HEK293 (cell line): ENCODE results near the gene PROCR.

ENCODE experiments used
- CTCF ChIA-PET: fragments of 350-600 bp; formaldehyde crosslinking; extraction: SDS; loops from one replicate; lab custom pipeline; 2021; ENCODE audit warnings: antibody characterized with exemption; lab: Yijun Ruan, JAX
- POLR2A ChIA-PET: fragments of 300-600 bp; formaldehyde crosslinking; extraction: SDS; loops from one replicate; lab custom pipeline; 2020; ENCODE audit warnings: antibody characterized with exemption, inconsistent platforms; lab: Yijun Ruan, JAX
- H3K27ac ChIP-seq: fragments of 200-500 bp; sonication (Bioruptor generic); 2 replicates; pipeline ENCODE4 v1.5.1; 2014; ENCODE audit warnings: low read depth, low read length, control low read depth, inconsistent platforms; ENCODE audit errors: extremely low read depth
- H3K36me3 ChIP-seq, 2 experiments: fragments of 200-500 bp in 1 of 2; sonication (Bioruptor generic) in 1 of 2; 1 replicate in 1 of 2; 2 replicates in 1 of 2; pipeline ENCODE4 v1.5.1; 2014 to 2017; ENCODE audit warnings: inconsistent platforms in 2 of 2, low read length in 2 of 2; ENCODE audit not compliant: control insufficient read depth in 2 of 2, insufficient read depth in 1 of 2
- H3K4me1 ChIP-seq: fragments of 200-500 bp; sonication (Bioruptor generic); 2 replicates; pipeline ENCODE4 v1.5.1; 2014; ENCODE audit warnings: mild to moderate bottlenecking, low read length, inconsistent platforms; ENCODE audit not compliant: control insufficient read depth, insufficient read depth
- H3K4me3 ChIP-seq: 2 replicates; pipeline ENCODE4 v1.5.1; 2011; ENCODE audit warnings: low read depth, mild to moderate bottlenecking, control low read depth, low read length, moderate library complexity
- H3K9me3 ChIP-seq: fragments of 200-500 bp; sonication (Bioruptor generic); 2 replicates; pipeline ENCODE4 v1.5.1; 2014; ENCODE audit warnings: low read depth, low read length, inconsistent platforms; ENCODE audit not compliant: control insufficient read depth, insufficient read depth
- INSM2 ChIP-seq: fragments of 450-650 bp; formaldehyde crosslinking; IDR thresholded peaks from 2 replicates; pipeline ENCODE4 v1.5.1; 2016; ENCODE audit warnings: missing biosample characterization, missing genetic modification characterization
- KLF8 ChIP-seq: fragments of 450-650 bp; formaldehyde crosslinking; IDR thresholded peaks from 2 replicates; pipeline ENCODE4 v1.5.1; 2016; ENCODE audit warnings: missing biosample characterization, missing genetic modification characterization
- PRDM1 ChIP-seq: fragments of 450-650 bp; formaldehyde crosslinking; IDR thresholded peaks from 2 replicates; pipeline ENCODE4; 2016; ENCODE audit warnings: missing biosample characterization, missing genetic modification characterization
- SCRT2 ChIP-seq: fragments of 450-650 bp; formaldehyde crosslinking; IDR thresholded peaks from 2 replicates; pipeline ENCODE4 v1.5.1; 2016; ENCODE audit warnings: missing biosample characterization, missing genetic modification characterization
- ZBTB21 ChIP-seq: fragments of 450-650 bp; formaldehyde crosslinking; IDR thresholded peaks from 2 replicates; pipeline ENCODE4 v1.5.1; 2017; ENCODE audit warnings: missing biosample characterization, missing genetic modification characterization
- ZFP69B ChIP-seq: fragments of 450-650 bp; formaldehyde crosslinking; IDR thresholded peaks from 2 replicates; pipeline ENCODE4 v1.5.1; 2016; ENCODE audit warnings: missing biosample characterization, missing genetic modification characterization
- ZNF146 ChIP-seq: fragments of 450-650 bp; formaldehyde crosslinking; IDR thresholded peaks from 2 replicates; pipeline ENCODE4 v1.5.1; 2016; ENCODE audit warnings: missing biosample characterization, missing genetic modification characterization
- ZNF2 ChIP-seq: fragments of 450-650 bp; formaldehyde crosslinking; IDR thresholded peaks from 2 replicates; pipeline ENCODE4 v1.5.1; 2016; ENCODE audit warnings: missing biosample characterization, missing genetic modification characterization
- ZNF23 ChIP-seq: fragments of 450-650 bp; formaldehyde crosslinking; IDR thresholded peaks from 2 replicates; pipeline ENCODE4 v1.5.1; 2016; ENCODE audit warnings: missing biosample characterization, missing genetic modification characterization, borderline replicate concordance
- ZNF529 ChIP-seq: fragments of 450-650 bp; formaldehyde crosslinking; IDR thresholded peaks from 2 replicates; pipeline ENCODE4 v1.5.1; 2017; ENCODE audit warnings: missing genetic modification characterization, missing biosample characterization; ENCODE audit not compliant: insufficient replicate concordance
- ZNF623 ChIP-seq: fragments of 450-650 bp; formaldehyde crosslinking; IDR thresholded peaks from 2 replicates; pipeline ENCODE4 v1.5.1; 2016; ENCODE audit warnings: missing biosample characterization, missing genetic modification characterization
- ZNF629 ChIP-seq: fragments of 450-650 bp; formaldehyde crosslinking; IDR thresholded peaks from 2 replicates; pipeline ENCODE4 v1.5.1; 2017; ENCODE audit warnings: missing biosample characterization, missing genetic modification characterization
- ZNF654 ChIP-seq: fragments of 450-650 bp; formaldehyde crosslinking; IDR thresholded peaks from 2 replicates; pipeline ENCODE4 v1.5.1; 2016; ENCODE audit warnings: low read depth, missing biosample characterization, missing genetic modification characterization
- ZNF692 ChIP-seq: fragments of 450-650 bp; formaldehyde crosslinking; IDR thresholded peaks from 2 replicates; pipeline ENCODE4 v1.5.1; 2016; ENCODE audit warnings: missing biosample characterization, missing genetic modification characterization
- TF ChIP-seq, protein P1 (sequence below): fragments of 450-650 bp; formaldehyde crosslinking; IDR thresholded peaks from 2 replicates; pipeline ENCODE4 v1.5.1; 2016; ENCODE audit warnings: missing biosample characterization, missing genetic modification characterization
- TF ChIP-seq, protein P2 (sequence below): fragments of 450-650 bp; formaldehyde crosslinking; IDR thresholded peaks from 2 replicates; pipeline ENCODE4 v1.5.1; 2016; ENCODE audit warnings: missing biosample characterization, missing genetic modification characterization
- TF ChIP-seq, protein P3 (sequence below): fragments of 450-650 bp; formaldehyde crosslinking; IDR thresholded peaks from 2 replicates; pipeline ENCODE4; 2016; ENCODE audit warnings: missing biosample characterization, missing genetic modification characterization
- TF ChIP-seq, protein P4 (sequence below): fragments of 450-650 bp; formaldehyde crosslinking; IDR thresholded peaks from 2 replicates; pipeline ENCODE4 v1.5.1; 2016; ENCODE audit warnings: missing biosample characterization, missing genetic modification characterization

Gene PROCR

DNA sequence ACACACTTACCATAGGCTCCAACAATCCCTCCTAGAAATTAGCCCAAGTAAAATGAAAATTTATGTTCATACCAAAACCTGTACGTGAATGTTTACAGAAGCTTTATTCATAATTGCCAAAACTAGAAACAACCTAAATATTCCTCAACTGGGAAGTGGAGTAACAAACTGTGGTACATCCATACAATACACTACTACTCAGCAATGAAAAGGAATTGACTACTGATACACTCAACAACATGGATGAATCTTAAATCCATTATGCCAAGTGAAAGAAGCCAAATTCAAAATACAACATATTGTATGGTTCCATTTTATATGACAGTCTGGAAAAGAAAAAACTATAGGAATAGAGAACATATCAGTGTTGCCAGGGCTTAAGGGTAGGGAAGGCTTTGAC lies 34.9 kb downstream of the PROCR start:
- Histone ChIP-seq H3K9me3 (no peaks in the 10 kb centered on the region), H3K4me3 (no peak overlapping the region), H3K27ac (no peak overlapping the region), H3K36me3 (no peaks in the 10 kb centered on the region), H3K4me1 (no peaks in the 10 kb centered on the region)
- CTCF ChIA-PET = interaction anchor here (2.7 to 4.7 kb wide), 3 partner anchors 58 to 64 kb away, joined by 11 to 86 read pairs (median 15); partner anchors contain the start of gene EDEM2
- TF ChIP-seq ZNF23 (tag by site-specific recombination) (no peak), ZNF146 (tag by site-specific recombination) (peak; percentile 62; the same call in 1 of the 2 replicates)
- POLR2A ChIA-PET = no interaction called here

- no peak overlapping the region for H3K4me3 ChIP-seq
- no peaks in the 10 kb centered on the region for H3K4me1 ChIP-seq
- no peak overlapping the region for H3K27ac ChIP-seq
- no peaks in the 10 kb centered on the region for H3K9me3 ChIP-seq
- POLR2A ChIA-PET = no interaction called here
- TF ChIP-seq ZNF692 (tag by site-specific recombination) (peak; percentile 98), ZNF629 (0 out of 2 replicates have a peak, but pooled peaks have one; percentile 10), ZNF529 (tag by site-specific recombination) (no peak), ZFP69B (peak; percentile 95), ZNF623 (no peak), PRDM1 (tag by site-specific recombination) (0 out of 2 replicates have a peak, but pooled peaks have one; percentile 5), ZNF2 (tag by site-specific recombination) (0 out of 2 replicates have a peak, but pooled peaks have one; percentile 33), ZNF654 (tag by site-specific recombination) (peak; percentile 90)
- TF ChIP-seq, protein P1, sequence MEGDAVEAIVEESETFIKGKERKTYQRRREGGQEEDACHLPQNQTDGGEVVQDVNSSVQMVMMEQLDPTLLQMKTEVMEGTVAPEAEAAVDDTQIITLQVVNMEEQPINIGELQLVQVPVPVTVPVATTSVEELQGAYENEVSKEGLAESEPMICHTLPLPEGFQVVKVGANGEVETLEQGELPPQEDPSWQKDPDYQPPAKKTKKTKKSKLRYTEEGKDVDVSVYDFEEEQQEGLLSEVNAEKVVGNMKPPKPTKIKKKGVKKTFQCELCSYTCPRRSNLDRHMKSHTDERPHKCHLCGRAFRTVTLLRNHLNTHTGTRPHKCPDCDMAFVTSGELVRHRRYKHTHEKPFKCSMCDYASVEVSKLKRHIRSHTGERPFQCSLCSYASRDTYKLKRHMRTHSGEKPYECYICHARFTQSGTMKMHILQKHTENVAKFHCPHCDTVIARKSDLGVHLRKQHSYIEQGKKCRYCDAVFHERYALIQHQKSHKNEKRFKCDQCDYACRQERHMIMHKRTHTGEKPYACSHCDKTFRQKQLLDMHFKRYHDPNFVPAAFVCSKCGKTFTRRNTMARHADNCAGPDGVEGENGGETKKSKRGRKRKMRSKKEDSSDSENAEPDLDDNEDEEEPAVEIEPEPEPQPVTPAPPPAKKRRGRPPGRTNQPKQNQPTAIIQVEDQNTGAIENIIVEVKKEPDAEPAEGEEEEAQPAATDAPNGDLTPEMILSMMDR = peak; percentile 76
- no peaks in the 10 kb centered on the region for H3K36me3 ChIP-seq
- CTCF ChIA-PET = interaction anchor here (0.6 to 4.7 kb wide), 23 partner anchors 9 to 333 kb away, joined by 3 to 86 read pairs (median 4); partner anchors contain the start of gene EDEM2
Observed at GRCh38 chr20:35207950-35208611, 36.2 kb downstream of the PROCR start.

- no peaks in the 10 kb centered on the region for H3K36me3 ChIP-seq
- no peak overlapping the region for H3K27ac ChIP-seq
- POLR2A ChIA-PET = no interaction called here
- no peak overlapping the region for H3K4me3 ChIP-seq
- no peaks in the 10 kb centered on the region for H3K9me3 ChIP-seq
- H3K4me1 ChIP-seq = no peaks in the 10 kb centered on the region
- CTCF ChIA-PET = interaction anchor here (0.6 to 1.0 kb wide), 6 partner anchors 11 to 561 kb away, joined by 3 read pairs; no protein-coding TSS in a partner anchor
- TF ChIP-seq ZNF629 (peak; percentile 88), SCRT2 (tag by site-specific recombination) (no peak), ZBTB21 (peak; percentile 74), KLF8 (0 out of 2 replicates have a peak, but pooled peaks have one; percentile 28), INSM2 (tag by site-specific recombination) (peak; percentile 57; the same call in 1 of the 2 replicates), ZNF692 (tag by site-specific recombination) (peak; percentile 40; the same call in 1 of the 2 replicates)
- TF ChIP-seq, protein P2, sequence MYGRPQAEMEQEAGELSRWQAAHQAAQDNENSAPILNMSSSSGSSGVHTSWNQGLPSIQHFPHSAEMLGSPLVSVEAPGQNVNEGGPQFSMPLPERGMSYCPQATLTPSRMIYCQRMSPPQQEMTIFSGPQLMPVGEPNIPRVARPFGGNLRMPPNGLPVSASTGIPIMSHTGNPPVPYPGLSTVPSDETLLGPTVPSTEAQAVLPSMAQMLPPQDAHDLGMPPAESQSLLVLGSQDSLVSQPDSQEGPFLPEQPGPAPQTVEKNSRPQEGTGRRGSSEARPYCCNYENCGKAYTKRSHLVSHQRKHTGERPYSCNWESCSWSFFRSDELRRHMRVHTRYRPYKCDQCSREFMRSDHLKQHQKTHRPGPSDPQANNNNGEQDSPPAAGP (tag by site-specific recombination) = peak; percentile 87
- TF ChIP-seq, protein P3, sequence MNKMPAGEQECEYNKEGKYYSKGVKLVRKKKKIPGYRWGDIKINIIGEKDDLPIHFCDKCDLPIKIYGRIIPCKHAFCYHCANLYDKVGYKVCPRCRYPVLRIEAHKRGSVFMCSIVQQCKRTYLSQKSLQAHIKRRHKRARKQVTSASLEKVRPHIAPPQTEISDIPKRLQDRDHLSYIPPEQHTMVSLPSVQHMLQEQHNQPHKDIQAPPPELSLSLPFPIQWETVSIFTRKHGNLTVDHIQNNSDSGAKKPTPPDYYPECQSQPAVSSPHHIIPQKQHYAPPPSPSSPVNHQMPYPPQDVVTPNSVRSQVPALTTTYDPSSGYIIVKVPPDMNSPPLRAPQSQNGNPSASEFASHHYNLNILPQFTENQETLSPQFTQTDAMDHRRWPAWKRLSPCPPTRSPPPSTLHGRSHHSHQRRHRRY (tag by site-specific recombination) = no peak
- TF ChIP-seq, protein P4, sequence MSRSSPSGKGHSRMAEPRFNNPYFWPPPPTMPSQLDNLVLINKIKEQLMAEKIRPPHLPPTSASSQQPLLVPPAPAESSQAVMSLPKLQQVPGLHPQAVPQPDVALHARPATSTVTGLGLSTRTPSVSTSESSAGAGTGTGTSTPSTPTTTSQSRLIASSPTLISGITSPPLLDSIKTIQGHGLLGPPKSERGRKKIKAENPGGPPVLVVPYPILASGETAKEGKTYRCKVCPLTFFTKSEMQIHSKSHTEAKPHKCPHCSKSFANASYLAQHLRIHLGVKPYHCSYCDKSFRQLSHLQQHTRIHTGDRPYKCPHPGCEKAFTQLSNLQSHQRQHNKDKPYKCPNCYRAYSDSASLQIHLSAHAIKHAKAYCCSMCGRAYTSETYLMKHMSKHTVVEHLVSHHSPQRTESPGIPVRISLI (tag by site-specific recombination) = peak; percentile 70; the same call in 1 of the 2 replicates
Observed at GRCh38 chr20:35215066-35215956, 43.4 kb downstream of the PROCR start.
